HepG2 (cell line): ENCODE measurements around the gene CASKIN2. TPM values are rescaled to one million over a fixed set of nuclear protein-coding genes. Genes with fewer than 3 reads are reported as not detected.

Source experiments
- MAZ ChIP-seq, 2 experiments: sonication (generic) in 1 of 2; formaldehyde crosslinking in 1 of 2; IDR thresholded peaks; 2 replicates each; pipeline versions ENCODE4 v1.5.0 to v1.6.1; 2012 to 2020; ENCODE audit warnings: low read depth in 2 of 2, mild to moderate bottlenecking in 2 of 2, borderline replicate concordance in 1 of 2, improper control_type of control experiment in 1 of 2, low read length in 1 of 2, missing genetic modification reagents in 1 of 2, moderate library complexity in 1 of 2
- SRY ChIP-seq: sonication (generic); formaldehyde crosslinking; IDR thresholded peaks from 2 replicates; pipeline ENCODE4 v1.8.0; 2022; ENCODE audit warnings: mild to moderate bottlenecking, missing genetic modification reagents
- TAF15 ChIP-seq: fragments of 200-400 bp; formaldehyde crosslinking; IDR thresholded peaks from one replicate; pipeline ENCODE4 v1.6.1; 2018; ENCODE audit warnings: mild to moderate bottlenecking, low read depth, low read length; ENCODE audit not compliant: poor library complexity, severe bottlenecking
- TOE1 ChIP-seq: sonication (generic); formaldehyde crosslinking; IDR thresholded peaks from 2 replicates; pipeline ENCODE4 v1.4.0; 2020; ENCODE audit warnings: mild to moderate bottlenecking, missing genetic modification reagents
- YEATS4 ChIP-seq: sonication (generic); formaldehyde crosslinking; IDR thresholded peaks from 2 replicates; pipeline ENCODE4 v1.4.0; 2020; ENCODE audit warnings: missing genetic modification reagents, borderline replicate concordance
- ZFP36L1 ChIP-seq: sonication (generic); formaldehyde crosslinking; IDR thresholded peaks from 2 replicates; pipeline ENCODE4 v1.8.0; 2022; ENCODE audit warnings: mild to moderate bottlenecking, missing genetic modification reagents, moderate library complexity
- ZMYM3 ChIP-seq: sonication (generic); formaldehyde crosslinking; IDR thresholded peaks from 2 replicates; pipeline ENCODE4 v1.5.1; 2020; ENCODE audit warnings: mild to moderate bottlenecking, missing genetic modification reagents
- ZNF557 ChIP-seq: sonication (generic); formaldehyde crosslinking; IDR thresholded peaks from 2 replicates; pipeline ENCODE4 v1.4.0; 2020; ENCODE audit warnings: missing genetic modification reagents
- ZNF781 ChIP-seq: sonication (generic); formaldehyde crosslinking; IDR thresholded peaks from 2 replicates; pipeline ENCODE4 v1.5.1; 2020; ENCODE audit warnings: borderline replicate concordance, mild to moderate bottlenecking, missing genetic modification reagents; ENCODE audit errors: not compliant biosample characterization
- ZNF83 ChIP-seq: sonication (generic); formaldehyde crosslinking; IDR thresholded peaks from 2 replicates; pipeline ENCODE4 v1.4.0; 2020; ENCODE audit warnings: missing genetic modification reagents, mild to moderate bottlenecking, borderline replicate concordance
- ZNF850 ChIP-seq: sonication (generic); formaldehyde crosslinking; conservative IDR thresholded peaks from 2 replicates; pipeline ENCODE4 v1.9.0; 2021; ENCODE audit warnings: mild to moderate bottlenecking, missing genetic modification reagents
- polyA plus RNA-seq, 8 experiments: library from polyadenylated mRNA; depleted of rRNA in 3 of 8; stranded (reverse) in 7 of 8; unstranded in 1 of 8; fragments of >200 nt; fragmentation: Illumina TruSeq in 4 of 8; extraction: Trizol in 4 of 8; gene quantifications; 2 replicates each; pipeline versions ENCODE4 v1.2.1 to v1.2.3, GENCODE V29; 2011 to 2016; ENCODE audit warnings: low read depth in 4 of 8, missing spikeins in 1 of 8, mixed read lengths in 1 of 8; ENCODE audit not compliant: insufficient read depth in 1 of 8
- total RNA-seq, 5 experiments: library from RNA; depleted of rRNA; stranded (reverse); fragments of >200 nt; fragmentation: Illumina TruSeq; extraction: Trizol; gene quantifications; 2 replicates each; pipeline ENCODE4 v1.2.3, GENCODE V29; 2016; ENCODE audit warnings: low read depth in 1 of 5
- TF ChIP-seq, protein P1 (sequence below): IDR thresholded peaks from 2 replicates; pipeline ENCODE4 v1.6.1; 2016; ENCODE audit warnings: low read depth, borderline replicate concordance
- TF ChIP-seq, protein P2 (sequence below): sonication (generic); formaldehyde crosslinking; IDR thresholded peaks from one replicate; pipeline ENCODE4 v1.5.1; 2020; ENCODE audit warnings: mild to moderate bottlenecking, missing genetic modification reagents; ENCODE audit errors: not compliant biosample characterization
- TF ChIP-seq, protein P3 (sequence below), 2 experiments: fragments of 450-650 bp in 1 of 2; sonication (generic) in 1 of 2; formaldehyde crosslinking; IDR thresholded peaks; 2 replicates each; pipeline versions ENCODE4 v1.5.0 to v1.8.0; 2020 to 2022; ENCODE audit warnings: mild to moderate bottlenecking in 1 of 2, missing genetic modification reagents in 1 of 2

The CASKIN2 gene
- total and polyA plus RNA-seq, 2 of the 13 experiments (the other 11 are each of a cell fraction or from before 2014, with no cell fraction given), result 5.2 to 7.8 TPM

DNA sequence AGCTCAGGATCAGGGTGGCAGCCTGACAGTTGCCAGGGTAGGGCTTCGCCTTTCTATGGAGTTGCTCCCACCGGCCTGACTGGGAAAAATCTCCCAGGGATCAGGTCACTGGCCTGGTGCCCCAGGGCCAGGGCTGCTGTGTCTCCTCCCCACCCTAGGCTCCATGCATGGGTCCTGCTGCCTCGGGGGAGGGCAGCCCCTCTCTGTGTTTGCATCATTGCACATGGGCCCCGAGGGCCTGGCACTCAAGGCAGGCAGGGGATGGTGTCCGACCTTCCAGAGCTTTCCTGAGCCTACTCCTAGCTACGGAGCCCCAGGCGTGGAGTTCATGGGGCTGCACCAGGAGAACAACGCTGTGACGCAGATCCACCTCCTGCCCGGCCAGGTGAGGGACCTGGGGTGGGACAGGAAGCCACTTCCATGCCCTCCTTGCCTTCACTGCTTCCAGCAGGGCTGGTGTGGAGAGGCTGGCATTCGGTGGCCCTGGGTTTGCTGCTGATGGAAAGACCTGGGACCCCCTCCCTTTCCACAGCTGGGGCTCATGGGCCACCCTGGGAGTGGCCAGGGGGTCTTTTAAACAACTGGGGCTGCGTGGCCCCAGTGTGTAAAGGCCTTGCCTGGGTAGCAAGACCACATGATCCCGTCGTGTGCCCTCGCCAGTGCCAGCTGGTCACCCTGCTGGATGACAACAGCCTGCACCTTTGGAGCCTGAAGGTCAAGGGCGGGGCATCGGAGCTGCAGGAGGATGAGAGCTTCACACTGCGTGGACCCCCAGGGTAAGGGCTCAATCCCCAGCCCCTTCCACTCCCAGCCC lies 42.7 kb upstream of the CASKIN2 start (continued):
- TF ChIP-seq, protein P1, sequence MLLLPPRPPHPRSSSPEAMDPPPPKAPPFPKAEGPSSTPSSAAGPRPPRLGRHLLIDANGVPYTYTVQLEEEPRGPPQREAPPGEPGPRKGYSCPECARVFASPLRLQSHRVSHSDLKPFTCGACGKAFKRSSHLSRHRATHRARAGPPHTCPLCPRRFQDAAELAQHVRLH (CRISPR knock-in tag), result 0 out of 2 replicates have a peak, but pooled peaks have one; percentile 4
- TF ChIP-seq, protein P2, sequence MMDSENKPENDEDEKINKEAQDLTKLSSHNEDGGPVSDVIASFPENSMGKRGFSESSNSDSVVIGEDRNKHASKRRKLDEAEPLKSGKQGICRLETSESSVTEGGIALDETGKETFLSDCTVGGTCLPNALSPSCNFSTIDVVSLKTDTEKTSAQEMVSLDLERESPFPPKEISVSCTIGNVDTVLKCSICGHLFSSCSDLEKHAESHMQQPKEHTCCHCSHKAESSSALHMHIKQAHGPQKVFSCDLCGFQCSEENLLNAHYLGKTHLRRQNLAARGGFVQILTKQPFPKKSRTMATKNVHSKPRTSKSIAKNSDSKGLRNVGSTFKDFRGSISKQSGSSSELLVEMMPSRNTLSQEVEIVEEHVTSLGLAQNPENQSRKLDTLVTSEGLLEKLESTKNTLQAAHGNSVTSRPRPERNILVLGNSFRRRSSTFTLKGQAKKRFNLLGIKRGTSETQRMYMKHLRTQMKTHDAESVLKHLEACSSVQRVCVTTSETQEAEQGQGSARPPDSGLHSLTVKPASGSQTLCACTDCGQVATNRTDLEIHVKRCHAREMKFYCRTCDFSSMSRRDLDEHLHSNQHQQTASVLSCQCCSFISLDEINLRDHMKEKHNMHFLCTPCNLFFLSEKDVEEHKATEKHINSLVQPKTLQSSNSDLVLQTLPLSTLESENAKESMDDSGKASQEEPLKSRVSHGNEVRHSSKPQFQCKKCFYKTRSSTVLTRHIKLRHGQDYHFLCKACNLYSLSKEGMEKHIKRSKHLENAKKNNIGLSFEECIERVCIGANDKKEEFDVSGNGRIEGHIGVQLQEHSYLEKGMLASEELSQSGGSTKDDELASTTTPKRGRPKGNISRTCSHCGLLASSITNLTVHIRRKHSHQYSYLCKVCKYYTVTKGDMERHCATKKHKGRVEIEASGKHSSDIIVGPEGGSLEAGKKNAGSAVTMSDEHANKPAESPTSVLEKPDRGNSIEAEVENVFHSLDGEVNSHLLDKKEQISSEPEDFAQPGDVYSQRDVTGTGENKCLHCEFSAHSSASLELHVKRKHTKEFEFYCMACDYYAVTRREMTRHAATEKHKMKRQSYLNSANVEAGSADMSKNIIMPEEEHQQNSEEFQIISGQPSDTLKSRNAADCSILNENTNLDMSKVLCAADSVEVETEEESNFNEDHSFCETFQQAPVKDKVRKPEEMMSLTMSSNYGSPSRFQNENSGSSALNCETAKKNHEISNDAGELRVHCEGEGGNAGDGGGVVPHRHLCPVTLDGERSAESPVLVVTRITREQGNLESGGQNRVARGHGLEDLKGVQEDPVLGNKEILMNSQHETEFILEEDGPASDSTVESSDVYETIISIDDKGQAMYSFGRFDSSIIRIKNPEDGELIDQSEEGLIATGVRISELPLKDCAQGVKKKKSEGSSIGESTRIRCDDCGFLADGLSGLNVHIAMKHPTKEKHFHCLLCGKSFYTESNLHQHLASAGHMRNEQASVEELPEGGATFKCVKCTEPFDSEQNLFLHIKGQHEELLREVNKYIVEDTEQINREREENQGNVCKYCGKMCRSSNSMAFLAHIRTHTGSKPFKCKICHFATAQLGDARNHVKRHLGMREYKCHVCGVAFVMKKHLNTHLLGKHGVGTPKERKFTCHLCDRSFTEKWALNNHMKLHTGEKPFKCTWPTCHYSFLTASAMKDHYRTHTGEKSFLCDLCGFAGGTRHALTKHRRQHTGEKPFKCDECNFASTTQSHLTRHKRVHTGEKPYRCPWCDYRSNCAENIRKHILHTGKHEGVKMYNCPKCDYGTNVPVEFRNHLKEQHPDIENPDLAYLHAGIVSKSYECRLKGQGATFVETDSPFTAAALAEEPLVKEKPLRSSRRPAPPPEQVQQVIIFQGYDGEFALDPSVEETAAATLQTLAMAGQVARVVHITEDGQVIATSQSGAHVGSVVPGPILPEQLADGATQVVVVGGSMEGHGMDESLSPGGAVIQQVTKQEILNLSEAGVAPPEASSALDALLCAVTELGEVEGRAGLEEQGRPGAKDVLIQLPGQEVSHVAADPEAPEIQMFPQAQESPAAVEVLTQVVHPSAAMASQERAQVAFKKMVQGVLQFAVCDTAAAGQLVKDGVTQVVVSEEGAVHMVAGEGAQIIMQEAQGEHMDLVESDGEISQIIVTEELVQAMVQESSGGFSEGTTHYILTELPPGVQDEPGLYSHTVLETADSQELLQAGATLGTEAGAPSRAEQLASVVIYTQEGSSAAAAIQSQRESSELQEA (CRISPR knock-in tag), result peak; percentile 45
- TF ChIP-seq SRY (CRISPR knock-in tag) (no peak), ZNF850 (CRISPR knock-in tag) (no peak), TOE1 (no peak), MAZ (IDR thresholded peaks at IDR 0.05; ENCODE audit: borderline replicate concordance, low read depth, low read length) (no peak), MAZ (CRISPR knock-in tag; IDR thresholded peaks at IDR 0.05; ENCODE audit: low read depth) (peak; percentile 67; the same call in 1 of the 2 replicates), ZNF83 (CRISPR knock-in tag) (no peak; the same call in 1 of the 2 replicates), TAF15 (no peak), ZNF781 (CRISPR knock-in tag) (peak; percentile 1), YEATS4 (CRISPR knock-in tag) (no peak), ZNF557 (no peak), ZMYM3 (no peak), ZFP36L1 (CRISPR knock-in tag) (peak; percentile 22; the same call in 1 of the 2 replicates)
- TF ChIP-seq, protein P3, sequence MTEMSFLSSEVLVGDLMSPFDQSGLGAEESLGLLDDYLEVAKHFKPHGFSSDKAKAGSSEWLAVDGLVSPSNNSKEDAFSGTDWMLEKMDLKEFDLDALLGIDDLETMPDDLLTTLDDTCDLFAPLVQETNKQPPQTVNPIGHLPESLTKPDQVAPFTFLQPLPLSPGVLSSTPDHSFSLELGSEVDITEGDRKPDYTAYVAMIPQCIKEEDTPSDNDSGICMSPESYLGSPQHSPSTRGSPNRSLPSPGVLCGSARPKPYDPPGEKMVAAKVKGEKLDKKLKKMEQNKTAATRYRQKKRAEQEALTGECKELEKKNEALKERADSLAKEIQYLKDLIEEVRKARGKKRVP (CRISPR knock-in tag; IDR thresholded peaks at IDR 0.05), result 0 out of 4 replicates have a peak, but pooled peaks of 1 of the 2 experiments have one; percentile 35
